GM12878 (cell line): ENCODE data around the gene COL24A1.

Experiments
- FOXM1 ChIP-seq: IDR thresholded peaks from 2 replicates; pipeline ENCODE4 v1.6.1; 2012; ENCODE audit warnings: low read depth, mild to moderate bottlenecking, inconsistent platforms, low read length, moderate library complexity
- SREBF2 ChIP-seq: IDR thresholded peaks from 2 replicates; pipeline ENCODE4 v1.6.1; 2012; ENCODE audit warnings: mild to moderate bottlenecking, low read length

DNA sequence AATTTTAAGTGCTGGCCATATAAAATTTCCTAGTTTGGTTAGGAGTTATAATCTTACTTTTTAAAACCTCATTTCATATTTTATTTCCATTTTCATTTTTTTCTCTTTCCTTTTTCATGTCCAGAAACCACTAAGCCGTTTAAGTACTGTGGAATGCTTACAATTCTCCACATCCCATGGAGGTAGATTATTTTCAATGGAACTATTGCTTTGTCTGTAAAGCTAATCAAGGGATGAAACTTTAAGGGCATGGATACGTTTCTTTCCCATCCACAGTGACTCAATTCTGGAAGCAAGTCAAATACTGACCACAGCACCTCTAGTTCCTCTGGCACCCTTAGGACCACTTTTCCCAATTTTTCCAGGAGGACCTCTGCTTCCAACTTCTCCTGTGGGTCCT lies 309.2 kb downstream of the COL24A1 start:
- TF ChIP-seq FOXM1: no peak
- no peak for TF ChIP-seq SREBF2
